Activated naive CD8-positive, alpha-beta T cell treated with anti-CD3 and anti-CD28 coated beads, Interleukin-2, amount 50 U/mL, for 16 hours (primary cell): ENCODE measurements around the gene SYNPO2.

Source experiments
- DNase-seq: peaks from one replicate; pipeline ENCODE4 v3.0.0-alpha.2; 2020; ENCODE audit warnings: low read depth, low spot score

Gene SYNPO2, protein sequence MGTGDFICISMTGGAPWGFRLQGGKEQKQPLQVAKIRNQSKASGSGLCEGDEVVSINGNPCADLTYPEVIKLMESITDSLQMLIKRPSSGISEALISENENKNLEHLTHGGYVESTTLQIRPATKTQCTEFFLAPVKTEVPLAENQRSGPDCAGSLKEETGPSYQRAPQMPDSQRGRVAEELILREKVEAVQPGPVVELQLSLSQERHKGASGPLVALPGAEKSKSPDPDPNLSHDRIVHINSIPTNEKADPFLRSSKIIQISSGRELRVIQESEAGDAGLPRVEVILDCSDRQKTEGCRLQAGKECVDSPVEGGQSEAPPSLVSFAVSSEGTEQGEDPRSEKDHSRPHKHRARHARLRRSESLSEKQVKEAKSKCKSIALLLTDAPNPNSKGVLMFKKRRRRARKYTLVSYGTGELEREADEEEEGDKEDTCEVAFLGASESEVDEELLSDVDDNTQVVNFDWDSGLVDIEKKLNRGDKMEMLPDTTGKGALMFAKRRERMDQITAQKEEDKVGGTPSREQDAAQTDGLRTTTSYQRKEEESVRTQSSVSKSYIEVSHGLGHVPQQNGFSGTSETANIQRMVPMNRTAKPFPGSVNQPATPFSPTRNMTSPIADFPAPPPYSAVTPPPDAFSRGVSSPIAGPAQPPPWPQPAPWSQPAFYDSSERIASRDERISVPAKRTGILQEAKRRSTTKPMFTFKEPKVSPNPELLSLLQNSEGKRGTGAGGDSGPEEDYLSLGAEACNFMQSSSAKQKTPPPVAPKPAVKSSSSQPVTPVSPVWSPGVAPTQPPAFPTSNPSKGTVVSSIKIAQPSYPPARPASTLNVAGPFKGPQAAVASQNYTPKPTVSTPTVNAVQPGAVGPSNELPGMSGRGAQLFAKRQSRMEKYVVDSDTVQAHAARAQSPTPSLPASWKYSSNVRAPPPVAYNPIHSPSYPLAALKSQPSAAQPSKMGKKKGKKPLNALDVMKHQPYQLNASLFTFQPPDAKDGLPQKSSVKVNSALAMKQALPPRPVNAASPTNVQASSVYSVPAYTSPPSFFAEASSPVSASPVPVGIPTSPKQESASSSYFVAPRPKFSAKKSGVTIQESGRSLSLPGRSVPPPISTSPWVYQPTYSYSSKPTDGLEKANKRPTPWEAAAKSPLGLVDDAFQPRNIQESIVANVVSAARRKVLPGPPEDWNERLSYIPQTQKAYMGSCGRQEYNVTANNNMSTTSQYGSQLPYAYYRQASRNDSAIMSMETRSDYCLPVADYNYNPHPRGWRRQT

GRCh38 chr4:118888666-118889311 lies at the start of gene SYNPO2:
SYNPO2 (plus strand) TSS chr4:118888854; CDS start chr4:118889037, 183 bp downstream.
- no peak for DNase-seq

DNA sequence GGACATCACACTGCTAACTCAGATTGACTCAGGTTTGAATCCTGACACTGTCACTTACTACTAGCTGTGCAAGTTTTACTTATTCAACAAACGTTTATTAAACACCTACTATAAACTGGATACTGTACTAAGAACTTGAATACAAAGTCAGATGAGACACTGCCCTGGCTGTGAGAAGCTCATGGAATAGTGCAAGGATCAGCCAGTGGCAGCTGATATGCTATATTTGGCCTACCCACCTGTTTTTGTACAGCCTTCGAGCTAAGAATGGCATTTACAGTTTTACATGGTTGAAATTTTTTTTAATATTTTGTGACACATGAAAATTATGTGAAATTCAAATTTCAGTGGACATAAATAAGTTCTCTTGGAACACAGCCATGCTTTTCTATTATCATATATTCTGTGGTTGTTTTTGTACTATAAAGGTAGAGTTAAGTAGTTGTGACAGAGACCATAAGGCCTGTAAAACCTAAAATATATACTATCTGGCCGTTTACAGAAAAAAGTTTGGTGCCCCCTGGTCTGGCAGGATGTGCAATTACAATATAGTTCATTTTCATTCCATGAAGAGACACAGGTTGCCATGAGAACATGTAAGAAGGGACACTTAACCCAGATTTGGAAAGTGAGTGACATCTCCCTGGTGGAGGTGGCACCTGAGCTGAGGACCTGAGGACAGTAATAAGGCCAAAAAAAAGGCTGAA lies 49.3 kb upstream of the SYNPO2 start:
- DNase-seq = no peak

DNA sequence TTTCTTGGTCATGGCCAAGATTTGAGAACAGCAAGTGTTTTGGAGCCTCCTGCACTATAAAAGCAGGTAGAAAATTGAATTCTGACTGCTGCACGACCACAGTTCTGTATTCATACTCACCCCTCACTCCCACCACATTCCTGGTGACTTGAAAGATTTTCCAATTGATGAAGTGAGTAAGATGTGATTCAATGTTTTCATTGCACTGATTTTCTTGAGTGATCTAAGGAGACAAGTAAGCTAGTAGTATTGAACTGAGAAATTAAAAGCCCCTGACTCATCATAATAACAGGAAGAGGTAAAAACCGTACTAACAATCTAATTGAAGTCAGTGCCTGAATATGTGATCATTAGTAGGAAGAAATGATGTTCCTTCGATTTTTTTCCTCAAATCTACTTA lies 46.6 kb upstream of the SYNPO2 start:
- no peak for DNase-seq

DNA sequence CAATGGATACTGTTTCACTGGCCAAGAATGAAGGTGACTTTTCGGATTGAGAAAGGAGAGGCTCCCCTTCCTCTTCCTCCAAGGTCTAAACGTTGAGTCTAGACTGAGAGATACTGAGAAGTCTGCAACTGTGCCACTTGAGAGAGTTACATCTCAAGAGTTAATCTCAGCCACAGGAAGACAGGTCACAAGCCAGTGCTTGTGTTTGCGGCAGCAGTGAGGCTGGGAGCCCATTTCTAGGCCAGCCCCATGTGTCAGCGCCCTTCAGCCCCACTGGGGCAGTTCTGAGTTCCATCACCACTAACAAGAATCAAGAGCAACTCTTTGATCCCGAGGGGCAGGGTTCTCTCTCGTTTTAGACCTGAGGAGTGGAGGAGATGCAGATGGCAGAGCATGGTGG lies 45.4 kb upstream of the SYNPO2 start:
- no peak for DNase-seq

DNA sequence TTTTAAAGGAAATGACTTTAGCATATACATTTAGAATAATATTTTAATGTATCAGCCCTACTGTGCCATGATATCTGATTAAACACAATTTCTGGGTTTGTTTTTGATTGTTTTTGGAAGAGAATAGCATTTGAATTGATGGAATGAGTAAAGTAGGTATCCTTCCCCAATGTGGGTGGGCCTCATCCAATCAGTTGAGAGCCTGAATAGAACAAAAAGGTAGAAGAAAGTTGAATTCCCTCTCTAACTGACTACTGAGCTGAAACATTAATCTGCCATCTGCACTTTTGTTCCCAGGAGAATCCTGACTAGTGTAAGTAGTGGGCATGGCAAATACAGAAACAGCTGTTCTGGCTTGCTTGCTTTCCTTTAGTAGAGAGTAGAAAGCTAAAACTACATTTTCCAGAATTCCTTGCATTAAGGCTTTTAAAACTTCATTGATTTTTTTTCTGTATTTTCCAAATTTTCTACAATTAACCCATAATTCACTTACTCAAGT lies 43.1 kb upstream of the SYNPO2 start:
- DNase-seq = no peak

DNA sequence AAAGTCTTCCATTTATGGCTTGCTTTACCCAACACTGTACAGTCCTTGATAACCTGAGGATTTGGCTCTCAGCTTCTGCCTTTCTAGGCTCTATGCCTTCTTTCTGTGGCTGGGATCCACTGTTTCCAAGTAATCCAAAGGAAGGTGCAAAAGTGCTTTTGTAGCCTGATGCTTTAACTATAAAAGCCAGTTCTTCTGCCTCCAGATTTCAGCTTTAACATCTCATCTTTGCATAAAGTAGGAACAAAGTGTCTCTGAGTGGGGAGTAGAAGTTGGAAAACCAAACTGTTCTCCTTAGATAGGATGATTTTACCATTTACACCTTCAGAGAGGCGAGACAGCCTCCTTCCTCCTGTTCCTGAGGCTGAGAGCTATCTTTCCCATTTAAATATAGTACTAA lies 41.7 kb upstream of the SYNPO2 start:
- no peak for DNase-seq

DNA sequence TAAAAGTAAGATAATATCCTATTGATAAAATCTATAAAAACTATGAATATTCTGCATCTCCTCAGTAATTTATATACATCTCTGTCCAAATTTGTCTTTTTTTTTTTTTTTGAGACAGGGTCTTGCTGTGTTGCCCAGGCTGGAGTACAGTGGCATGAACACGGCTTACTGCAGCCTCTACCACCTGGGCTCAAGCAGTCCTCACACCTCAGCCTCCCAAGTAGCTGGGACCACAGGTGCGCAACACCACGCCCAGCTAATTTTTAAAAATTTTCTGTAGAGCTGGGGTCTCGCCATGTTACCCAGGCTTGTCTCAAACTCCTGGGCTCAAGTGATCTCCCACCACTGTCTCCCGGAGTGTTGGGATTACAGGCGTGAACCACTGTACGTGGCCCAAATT lies 40.4 kb upstream of the SYNPO2 start:
- DNase-seq = no peak

GRCh38 chr4:118848901-118849300 lies 39.8 kb upstream of the SYNPO2 start:
- DNase-seq = no peak

DNA sequence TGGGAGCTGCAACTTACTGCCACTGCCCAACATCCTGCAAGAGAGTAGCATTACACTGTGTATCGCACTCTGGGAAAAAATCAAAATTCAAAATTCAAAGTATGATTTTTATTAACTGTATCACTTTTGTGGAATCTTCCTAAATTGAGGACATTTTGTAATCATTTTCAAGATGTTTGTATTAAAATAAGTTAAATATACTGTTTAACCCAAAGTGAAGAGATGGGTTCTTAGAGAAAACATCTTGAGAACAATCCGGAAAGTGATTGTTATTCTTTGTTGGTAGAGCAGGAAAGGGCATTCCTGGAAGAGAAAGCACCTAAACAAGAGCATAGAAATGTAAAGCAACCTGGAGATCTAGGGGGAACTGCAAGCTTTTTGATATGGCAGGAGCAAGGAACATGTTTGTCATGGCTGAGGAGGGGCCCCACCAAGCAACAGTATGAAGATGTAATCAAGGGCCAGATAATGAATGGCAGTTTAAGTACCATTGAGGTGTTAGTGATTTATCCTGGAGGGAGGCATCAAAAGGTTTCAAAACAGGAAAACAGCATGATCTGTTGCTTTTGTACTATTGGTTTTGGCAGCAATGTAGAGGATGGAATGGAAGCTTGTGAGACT lies 38.7 kb upstream of the SYNPO2 start:
- no peak for DNase-seq

DNA sequence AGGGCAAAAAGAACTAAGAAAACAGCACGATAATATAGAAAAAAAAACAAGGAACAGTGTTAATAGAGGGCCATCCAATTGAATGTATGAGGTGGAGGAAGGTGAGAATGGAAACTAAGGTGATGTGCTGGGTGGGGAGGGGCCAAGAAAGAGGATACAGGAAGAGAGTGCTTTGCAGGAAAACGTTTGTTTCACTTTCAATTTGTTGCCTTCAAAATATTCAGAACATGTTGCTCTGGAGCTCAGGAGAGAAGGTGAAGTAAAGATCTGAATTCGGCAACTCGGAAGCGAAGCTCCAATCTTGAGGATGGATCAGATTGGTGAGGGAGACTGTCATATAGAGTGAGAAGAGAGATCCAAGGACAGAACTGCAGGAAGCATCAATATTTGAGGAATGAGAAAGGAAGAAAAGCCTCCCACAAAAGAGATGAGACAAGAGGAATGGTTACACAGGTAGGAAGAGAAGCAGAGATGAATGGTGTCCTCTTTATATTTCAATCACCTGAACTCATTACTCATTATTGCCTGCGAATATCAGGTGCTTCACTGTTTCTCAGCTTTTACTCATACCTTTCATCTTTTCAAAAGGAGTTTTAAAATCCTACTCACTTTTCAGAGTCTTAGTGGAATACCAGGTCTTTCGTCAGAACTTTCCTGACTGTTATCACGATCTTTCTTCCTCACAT lies 38.0 kb upstream of the SYNPO2 start:
- no peak for DNase-seq

- no peak for DNase-seq
Observed at GRCh38 chr4:118857760-118858159, 30.9 kb upstream of the SYNPO2 start.

DNA sequence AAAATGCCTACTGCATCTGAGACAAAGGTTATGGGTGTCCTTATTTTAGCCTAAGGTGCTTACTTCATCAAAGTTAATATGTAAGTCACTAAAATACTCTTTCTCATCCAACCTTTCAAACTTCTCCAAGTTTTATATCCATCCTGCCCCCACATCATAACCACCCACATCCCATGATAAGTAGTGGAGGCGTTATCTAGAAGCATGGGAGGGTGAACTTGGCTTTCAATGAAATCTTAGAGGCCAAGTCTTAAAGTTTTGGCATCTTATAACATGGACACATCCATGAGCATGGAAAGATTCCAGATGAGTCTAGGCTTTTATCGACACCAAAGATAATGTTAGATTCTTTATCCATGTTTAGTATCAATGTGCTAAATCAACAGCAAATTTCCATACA lies 29.9 kb upstream of the SYNPO2 start:
- no peak for DNase-seq

DNA sequence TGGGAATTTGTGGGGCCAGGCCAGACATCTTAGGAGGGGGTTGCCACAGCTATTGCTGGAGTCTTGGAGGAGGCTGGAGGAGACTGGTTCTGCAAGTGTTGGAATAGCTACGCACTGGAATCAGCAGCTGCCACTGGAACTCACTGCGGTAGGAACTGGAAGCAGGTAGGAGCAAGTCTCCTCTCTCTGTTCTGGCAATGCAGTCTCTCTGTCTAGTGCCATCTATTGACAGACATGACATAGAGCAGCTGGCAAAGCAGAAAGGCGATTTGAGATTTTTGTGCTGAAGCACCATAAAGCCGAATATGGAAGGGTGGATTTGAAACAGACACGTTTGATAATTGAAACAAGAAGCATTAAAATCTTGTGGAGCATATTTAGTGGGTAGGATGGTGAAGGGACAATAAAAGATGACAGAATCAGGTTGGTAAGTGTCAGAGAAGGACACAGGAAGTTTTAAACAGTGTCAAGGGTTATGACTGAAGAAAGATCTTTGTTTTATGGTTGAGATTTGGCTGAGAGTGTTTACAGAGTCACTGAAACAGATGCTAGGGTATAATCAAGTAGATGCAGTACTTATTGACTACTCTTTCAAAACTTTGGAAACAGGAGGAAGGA lies 23.5 kb upstream of the SYNPO2 start:
- no peak for DNase-seq

DNA sequence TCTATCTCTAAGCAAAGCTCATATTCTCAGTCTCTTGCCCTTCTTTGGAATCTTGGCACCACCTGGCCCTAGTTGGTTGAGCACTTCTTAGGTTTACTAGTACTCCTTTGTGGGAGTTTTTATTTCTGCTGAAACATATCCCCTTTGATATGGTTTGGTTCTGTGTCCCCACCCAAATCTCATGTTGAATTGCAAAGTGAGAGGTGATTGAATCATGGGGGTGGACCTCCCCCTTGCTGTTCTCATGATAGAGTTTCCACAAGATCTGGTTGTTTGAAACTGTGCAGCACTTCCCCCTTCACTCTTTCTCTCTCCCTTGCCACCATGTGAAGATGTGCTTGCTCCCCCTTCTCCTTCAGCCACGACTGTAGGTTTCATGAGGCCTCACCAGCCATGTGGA lies 22.2 kb upstream of the SYNPO2 start:
- no peak for DNase-seq

- DNase-seq = no peak
Observed at GRCh38 chr4:118867311-118868067, 21.2 kb upstream of the SYNPO2 start.

- no peak for DNase-seq
Observed at GRCh38 chr4:118869808-118870342, 18.8 kb upstream of the SYNPO2 start.

GRCh38 chr4:118872181-118872580 lies 16.5 kb upstream of the SYNPO2 start:
- no peak for DNase-seq

DNA sequence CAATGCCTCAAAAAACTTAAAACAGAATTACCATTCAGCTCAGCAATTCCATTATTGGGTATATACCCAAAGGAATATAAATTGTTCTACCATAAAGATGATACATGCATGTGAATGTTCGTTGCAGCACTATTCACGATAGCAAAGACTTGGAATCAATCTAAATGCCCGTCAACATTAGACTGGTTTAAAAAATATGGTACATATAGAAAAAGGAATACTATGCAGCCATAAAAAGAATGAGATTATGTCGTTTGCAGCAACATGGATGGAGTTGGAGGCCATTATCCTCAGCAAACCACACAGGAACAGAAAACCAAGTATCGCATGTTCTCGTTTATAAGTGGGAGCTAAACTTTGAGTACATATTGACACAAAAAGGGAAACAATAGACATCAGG lies 10.9 kb upstream of the SYNPO2 start:
- no peak for DNase-seq
